Measurements from ENCODE around the gene LBHD1.

LBHD1 gene

GRCh38 chr11:62671608-62672389 is at the start of gene LBHD1, which contains the start of gene UQCC3:
LBHD1 (minus strand) TSS chr11:62672267; CDS start chr11:62670031, 2,236 bp downstream.
UQCC3 (plus strand) TSS chr11:62671673; CDS start chr11:62671746, 73 bp downstream.
- Histone ChIP-seq H3K27me3 (ENCODE audit: insufficient read depth, low read length) (no peaks in the 10 kb centered on the region), H3K4me1 (ENCODE audit: control insufficient read depth, insufficient read depth, low read length, unreplicated experiment) (peaks cover 29% of the 10 kb centered on the region), H3K79me2 (ENCODE audit: control insufficient read depth, insufficient read depth, low read length, unreplicated experiment) (peaks cover 28% of the 10 kb centered on the region), H3K36me3 (ENCODE audit: insufficient read depth, low read length) (peaks cover 8% of the 10 kb centered on the region; the same call in 1 of the 2 replicates), H3K4me3 (ENCODE audit: low read depth, low read length) (peak within 1 kb of the TSS; percentile 84), H2AFZ (ENCODE audit: low read length, unreplicated experiment) (peak within 1 kb of the TSS; percentile 73), H3K27ac (ENCODE audit: low read depth, low read length) (peak within 1 kb of the TSS; percentile 73)

- Histone ChIP-seq H3K27me3 (ENCODE audit: insufficient read depth, low read length) (no peaks in the 10 kb centered on the region), H3K79me2 (ENCODE audit: control insufficient read depth, insufficient read depth, low read length, unreplicated experiment) (peaks cover 77% of the 10 kb centered on the region), H3K4me3 (ENCODE audit: low read depth, low read length) (no peak overlapping the region), H2AFZ (ENCODE audit: low read length, unreplicated experiment) (no peak overlapping the region), H3K36me3 (ENCODE audit: insufficient read depth, low read length) (peaks cover 79% of the 10 kb centered on the region), H3K27ac (ENCODE audit: low read depth, low read length) (peak overlapping the region; percentile 44), H3K4me1 (ENCODE audit: control insufficient read depth, insufficient read depth, low read length, unreplicated experiment) (peaks cover 13% of the 10 kb centered on the region)
Observed at GRCh38 chr11:62719302-62719978, 47.4 kb upstream of the LBHD1 start.

GRCh38 chr11:62716816-62717215 is 44.7 kb upstream of the LBHD1 start:
- H2AFZ ChIP-seq (ENCODE audit: low read length, unreplicated experiment) = no peak overlapping the region
- peaks cover 69% of the 10 kb centered on the region for H3K36me3 ChIP-seq (ENCODE audit: insufficient read depth, low read length)
- H3K4me3 ChIP-seq (ENCODE audit: low read depth, low read length) = no peak overlapping the region
- H3K27ac ChIP-seq (ENCODE audit: low read depth, low read length) = no peak overlapping the region
- H3K4me1 ChIP-seq (ENCODE audit: control insufficient read depth, insufficient read depth, low read length, unreplicated experiment) = peaks cover 14% of the 10 kb centered on the region
- H3K27me3 ChIP-seq (ENCODE audit: insufficient read depth, low read length) = no peaks in the 10 kb centered on the region
- H3K79me2 ChIP-seq (ENCODE audit: control insufficient read depth, insufficient read depth, low read length, unreplicated experiment) = peaks cover 54% of the 10 kb centered on the region

- Histone ChIP-seq H3K4me3 (ENCODE audit: low read depth, low read length) (no peak overlapping the region), H3K79me2 (ENCODE audit: control insufficient read depth, insufficient read depth, low read length, unreplicated experiment) (peaks cover 47% of the 10 kb centered on the region), H3K36me3 (ENCODE audit: insufficient read depth, low read length) (peaks cover 63% of the 10 kb centered on the region), H2AFZ (ENCODE audit: low read length, unreplicated experiment) (no peak overlapping the region), H3K4me1 (ENCODE audit: control insufficient read depth, insufficient read depth, low read length, unreplicated experiment) (peaks cover 14% of the 10 kb centered on the region), H3K27me3 (ENCODE audit: insufficient read depth, low read length) (no peaks in the 10 kb centered on the region), H3K27ac (ENCODE audit: low read depth, low read length) (no peak overlapping the region)
Observed at GRCh38 chr11:62716206-62716605, 44.1 kb upstream of the LBHD1 start.

- Histone ChIP-seq H2AFZ (ENCODE audit: low read length, unreplicated experiment) (no peak overlapping the region), H3K79me2 (ENCODE audit: control insufficient read depth, insufficient read depth, low read length, unreplicated experiment) (peaks cover 42% of the 10 kb centered on the region), H3K27ac (ENCODE audit: low read depth, low read length) (no peak overlapping the region), H3K36me3 (ENCODE audit: insufficient read depth, low read length) (peaks cover 63% of the 10 kb centered on the region), H3K4me3 (ENCODE audit: low read depth, low read length) (no peak overlapping the region), H3K27me3 (ENCODE audit: insufficient read depth, low read length) (no peaks in the 10 kb centered on the region), H3K4me1 (ENCODE audit: control insufficient read depth, insufficient read depth, low read length, unreplicated experiment) (peaks cover 15% of the 10 kb centered on the region)
Observed at GRCh38 chr11:62715150-62716130, 43.4 kb upstream of the LBHD1 start.

- H3K36me3 ChIP-seq (ENCODE audit: insufficient read depth, low read length) = peaks cover 56% of the 10 kb centered on the region
Observed at GRCh38 chr11:62713343-62713742, 41.3 kb upstream of the LBHD1 start.

GRCh38 chr11:62712861-62713260 is 40.8 kb upstream of the LBHD1 start:
- peak overlapping the region; percentile 32; the same call in 1 of the 2 replicates for H3K27ac ChIP-seq (ENCODE audit: low read depth, low read length)
- peaks cover 52% of the 10 kb centered on the region for H3K36me3 ChIP-seq (ENCODE audit: insufficient read depth, low read length)
- H3K79me2 ChIP-seq (ENCODE audit: control insufficient read depth, insufficient read depth, low read length, unreplicated experiment) = peaks cover 28% of the 10 kb centered on the region
- H3K4me1 ChIP-seq (ENCODE audit: control insufficient read depth, insufficient read depth, low read length, unreplicated experiment) = peaks cover 25% of the 10 kb centered on the region
- H3K4me3 ChIP-seq (ENCODE audit: low read depth, low read length) = no peak overlapping the region
- H2AFZ ChIP-seq (ENCODE audit: low read length, unreplicated experiment) = no peak overlapping the region
- H3K27me3 ChIP-seq (ENCODE audit: insufficient read depth, low read length) = no peaks in the 10 kb centered on the region

More at GRCh38 chr11:62713343-62713742, 41.3 kb upstream of the LBHD1 start:
- H3K27ac ChIP-seq (ENCODE audit: low read depth, low read length) = peak overlapping the region; percentile 32; the same call in 1 of the 2 replicates
- peaks cover 32% of the 10 kb centered on the region for H3K79me2 ChIP-seq (ENCODE audit: control insufficient read depth, insufficient read depth, low read length, unreplicated experiment)
- no peak overlapping the region for H3K4me3 ChIP-seq (ENCODE audit: low read depth, low read length)
- H3K4me1 ChIP-seq (ENCODE audit: control insufficient read depth, insufficient read depth, low read length, unreplicated experiment) = peaks cover 25% of the 10 kb centered on the region
- H2AFZ ChIP-seq (ENCODE audit: low read length, unreplicated experiment) = no peak overlapping the region
- no peaks in the 10 kb centered on the region for H3K27me3 ChIP-seq (ENCODE audit: insufficient read depth, low read length)

- H3K27ac ChIP-seq (ENCODE audit: low read depth, low read length) = 0 out of 2 replicates have a peak overlapping the region, but pooled peaks have one; percentile 32
- H2AFZ ChIP-seq (ENCODE audit: low read length, unreplicated experiment) = no peak overlapping the region
- peaks cover 48% of the 10 kb centered on the region for H3K36me3 ChIP-seq (ENCODE audit: insufficient read depth, low read length)
- peaks cover 23% of the 10 kb centered on the region for H3K79me2 ChIP-seq (ENCODE audit: control insufficient read depth, insufficient read depth, low read length, unreplicated experiment)
- H3K4me3 ChIP-seq (ENCODE audit: low read depth, low read length) = no peak overlapping the region
- peaks cover 25% of the 10 kb centered on the region for H3K4me1 ChIP-seq (ENCODE audit: control insufficient read depth, insufficient read depth, low read length, unreplicated experiment)
- H3K27me3 ChIP-seq (ENCODE audit: insufficient read depth, low read length) = no peaks in the 10 kb centered on the region
Observed at GRCh38 chr11:62712276-62712812, 40.3 kb upstream of the LBHD1 start.

- Histone ChIP-seq H3K4me3 (ENCODE audit: low read depth, low read length) (peak overlapping the region; percentile 79), H3K4me1 (ENCODE audit: control insufficient read depth, insufficient read depth, low read length, unreplicated experiment) (peaks cover 36% of the 10 kb centered on the region), H3K27ac (ENCODE audit: low read depth, low read length) (peak overlapping the region; percentile 88), H3K79me2 (ENCODE audit: control insufficient read depth, insufficient read depth, low read length, unreplicated experiment) (peaks cover 4% of the 10 kb centered on the region), H3K27me3 (ENCODE audit: insufficient read depth, low read length) (no peaks in the 10 kb centered on the region), H3K36me3 (ENCODE audit: insufficient read depth, low read length) (peaks cover 33% of the 10 kb centered on the region), H2AFZ (ENCODE audit: low read length, unreplicated experiment) (peak overlapping the region; percentile 92)
Observed at GRCh38 chr11:62710001-62710345, 37.9 kb upstream of the LBHD1 start.
